HepG2 (cell line): ENCODE data around the gene USP32.

ENCODE experiments used
- MYNN ChIP-seq: sonication (generic); formaldehyde crosslinking; IDR thresholded peaks from 2 replicates; pipeline ENCODE4 v1.4.0; 2020; ENCODE audit warnings: mild to moderate bottlenecking, low read depth, missing genetic modification reagents
- NBN ChIP-seq: fragments of 450-650 bp; conservative IDR thresholded peaks from 2 replicates; pipeline ENCODE4 v1.6.1; 2017
- RAD21 ChIP-seq: fragments of 450-650 bp; formaldehyde crosslinking; IDR thresholded peaks from 2 replicates; pipeline ENCODE4 v1.5.0; 2020; ENCODE audit warnings: mild to moderate bottlenecking
- TCF12 ChIP-seq, 2 experiments: fragments of 450-650 bp in 1 of 2; sonication (generic) in 1 of 2; formaldehyde crosslinking in 1 of 2; IDR thresholded peaks; 2 replicates each; pipeline versions ENCODE4 v1.6.1 to v1.8.0; 2017 to 2022; ENCODE audit warnings: antibody characterized with exemption in 1 of 2, mild to moderate bottlenecking in 1 of 2, missing genetic modification reagents in 1 of 2, moderate library complexity in 1 of 2
- ZNF331 ChIP-seq: sonication (generic); formaldehyde crosslinking; IDR thresholded peaks from 2 replicates; pipeline ENCODE4 v1.4.0; 2020; ENCODE audit warnings: missing genetic modification reagents

GRCh38 chr17:60129164-60129563 lies 262.8 kb downstream of the USP32 start:
- TF ChIP-seq ZNF331 (CRISPR knock-in tag) (no peak), MYNN (CRISPR knock-in tag) (no peak), TCF12 (IDR thresholded peaks at IDR 0.05) (no peak), TCF12 (CRISPR knock-in tag; IDR thresholded peaks at IDR 0.05) (no peak), RAD21 (no peak), NBN (no peak)
